EH (cell line): ENCODE measurements around the gene PYGM.

Experiments used
- DNase-seq: peaks from one replicate; pipeline ENCODE4 v3.0.0-alpha.2; 2015; ENCODE audit warnings: low read depth

The PYGM gene

DNA sequence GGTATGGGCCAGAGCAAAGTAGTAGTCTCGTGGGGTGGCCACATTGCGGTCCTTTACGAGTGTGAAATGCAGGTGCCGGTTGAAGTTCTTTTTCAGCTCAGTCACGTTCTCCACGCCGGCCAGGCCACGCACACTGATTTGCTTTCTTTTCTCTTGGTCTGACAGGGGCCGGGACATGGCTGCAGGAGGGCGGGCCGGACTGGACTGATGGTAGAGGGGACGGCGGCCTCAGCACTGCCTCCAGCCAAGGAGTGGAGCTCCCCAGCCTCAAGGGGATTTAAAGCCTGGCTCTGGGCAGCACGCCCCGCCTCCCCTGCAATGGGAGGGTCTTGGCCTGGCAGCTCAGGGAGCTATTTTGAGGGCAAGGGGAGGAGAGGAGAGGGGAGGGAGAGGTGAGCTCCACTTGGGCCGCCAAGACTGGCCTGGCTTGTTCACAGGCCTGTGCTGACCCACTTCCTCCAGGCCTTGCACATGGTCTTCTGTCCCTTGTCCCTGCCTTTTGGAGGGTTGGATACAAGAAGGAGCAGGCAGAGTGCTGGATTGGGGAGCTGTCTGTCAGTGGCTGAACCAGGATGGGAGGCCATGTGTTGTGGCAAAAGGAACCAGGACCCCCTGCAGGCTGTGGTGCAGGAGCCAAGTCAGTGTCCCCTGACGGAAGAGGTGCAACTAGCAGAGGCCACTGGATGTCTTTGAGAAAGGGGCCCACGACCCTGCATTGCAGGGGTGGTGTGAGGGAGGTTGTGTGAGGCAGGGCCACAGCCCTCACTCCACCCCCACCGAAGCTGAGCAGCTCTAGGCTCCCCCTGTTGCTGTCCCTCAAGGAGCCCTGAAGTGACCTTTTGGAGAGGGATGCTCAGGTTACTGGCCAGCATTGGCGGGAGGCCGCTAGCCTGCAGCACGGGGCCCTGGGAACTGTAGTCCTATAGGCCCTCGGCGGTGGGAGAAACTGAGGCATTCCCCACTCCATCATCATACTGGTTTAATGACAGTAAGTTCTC lies at the start of gene PYGM:
Gene PYGM, minus strand, starts transcription at position 253 of the 998 bp plus-strand sequence. Its CDS starts 76 bp downstream, at position 177.
- DNase-seq = no peak

DNA sequence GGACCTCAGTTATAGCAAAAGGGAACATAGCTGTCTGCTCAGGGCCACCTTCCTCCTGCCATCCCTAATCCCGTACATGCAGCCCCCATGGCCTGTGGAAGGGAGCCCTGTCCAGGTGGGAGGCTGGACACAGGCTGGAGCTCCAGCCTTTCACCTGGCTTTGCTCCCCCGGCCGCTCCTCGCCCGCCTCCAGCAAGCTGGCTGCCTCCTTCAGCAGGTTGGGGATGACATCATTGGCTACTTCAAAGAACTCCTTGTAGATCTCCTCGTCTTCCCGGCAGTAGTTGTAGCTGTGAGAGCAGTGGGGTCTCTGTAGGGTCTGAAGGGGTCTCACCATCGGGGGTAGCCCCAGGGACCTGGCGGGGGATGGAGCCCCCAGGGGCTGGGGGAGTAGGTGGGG lies 45.7 kb upstream of the PYGM start:
- DNase-seq = no peak

DNA sequence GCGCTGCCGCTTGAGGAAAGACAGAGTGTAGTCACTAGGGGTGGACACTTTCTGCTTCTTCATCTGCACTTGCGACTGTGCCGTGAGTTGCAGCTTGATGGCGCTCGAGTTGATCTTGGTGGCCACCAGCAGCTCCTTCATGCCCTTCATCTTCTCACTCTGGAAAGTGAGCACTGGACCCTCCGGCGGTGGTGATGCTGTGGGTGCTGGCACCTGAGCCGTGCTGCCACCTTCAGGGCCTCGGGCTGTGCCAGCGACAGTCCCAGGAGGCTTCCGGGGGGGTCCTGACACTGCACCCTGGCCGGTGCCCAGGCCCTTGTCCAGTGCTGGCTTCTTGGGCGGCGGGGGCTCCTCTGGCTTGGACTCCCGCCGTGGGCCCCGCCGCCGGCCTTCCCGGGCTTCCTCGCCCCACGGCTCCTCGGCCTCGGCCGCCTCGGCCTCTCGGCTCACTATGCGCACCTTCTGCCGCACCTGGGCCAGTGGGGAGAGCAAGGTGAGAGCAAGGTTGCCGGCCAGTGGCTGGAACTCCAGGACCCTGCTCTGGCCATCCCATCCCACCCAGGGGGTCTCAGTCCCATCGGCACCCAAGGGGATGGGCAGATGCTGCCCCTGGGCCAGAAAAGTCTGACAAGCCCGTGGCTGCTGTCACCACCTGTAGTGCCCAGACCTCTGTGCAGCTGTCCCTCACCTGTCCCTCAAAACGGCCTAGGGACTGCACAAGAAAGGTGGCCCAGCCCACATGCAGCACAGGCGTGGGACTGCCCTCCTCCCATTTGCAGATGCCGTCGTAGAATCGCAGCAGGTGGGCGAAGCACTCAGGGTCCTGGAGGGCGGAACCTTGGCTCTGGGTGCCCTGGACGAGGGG lies 44.8 kb upstream of the PYGM start:
- no peak for DNase-seq

DNA sequence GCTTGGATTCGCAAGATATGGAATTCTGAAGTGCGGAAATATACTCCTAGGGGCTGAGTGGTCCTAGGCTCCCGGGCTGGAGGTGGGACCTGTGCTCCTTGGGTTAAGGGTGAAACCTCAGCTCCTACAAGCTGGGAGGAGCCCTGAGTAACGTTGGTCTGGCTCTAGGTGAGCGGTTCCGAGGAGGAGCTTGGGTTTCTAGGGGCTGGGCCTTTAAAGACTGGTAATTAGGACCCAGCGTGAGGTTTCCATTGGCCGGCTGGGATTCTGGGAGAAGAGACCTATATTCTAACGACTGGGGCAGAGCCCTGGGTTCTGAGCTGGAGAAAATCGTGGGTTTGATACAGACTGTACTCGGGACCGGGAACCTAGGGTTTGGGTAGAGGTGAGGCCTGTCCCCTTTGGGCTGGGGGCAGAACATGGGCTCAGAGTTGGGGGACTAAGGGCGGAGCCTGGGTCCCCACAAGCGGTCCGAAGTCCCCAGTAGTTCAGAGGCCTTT lies 44.1 kb upstream of the PYGM start:
- DNase-seq = no peak

DNA sequence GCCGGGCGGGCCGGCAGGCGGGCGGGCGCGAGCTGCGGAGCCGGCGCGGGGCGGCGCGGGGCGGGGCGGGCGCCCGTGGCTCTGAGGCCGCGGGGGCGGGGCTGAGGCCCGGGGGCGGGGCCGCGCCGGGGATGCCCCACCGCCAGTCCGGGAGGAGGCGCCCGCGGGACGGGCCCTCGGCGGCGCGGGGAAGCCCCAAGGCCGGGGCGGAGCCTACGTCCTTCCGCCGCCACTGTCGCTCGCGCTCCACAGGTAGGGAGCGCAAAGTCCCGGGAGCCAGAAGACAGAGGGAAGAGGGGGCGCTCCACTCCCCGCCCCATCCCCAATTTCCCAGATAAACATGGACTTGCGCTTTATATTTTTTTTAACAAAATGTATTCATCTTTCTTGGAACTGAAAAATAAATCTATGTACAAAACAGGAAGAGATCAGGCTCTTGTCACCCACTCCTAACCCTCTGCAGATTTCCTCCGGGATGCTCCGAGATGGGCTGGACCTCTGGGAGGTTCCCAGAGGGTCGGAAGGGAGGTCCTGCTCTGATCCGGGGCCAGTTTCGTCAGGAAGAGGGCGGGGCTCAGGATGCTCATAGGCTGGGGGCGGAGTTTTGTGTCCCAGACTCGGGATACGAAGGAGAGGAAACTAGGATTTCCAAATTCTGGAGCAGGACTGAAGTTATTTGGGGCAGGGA lies 43.5 kb upstream of the PYGM start, which contains the start of gene MAP4K2:
Gene MAP4K2, minus strand, starts transcription at position 57 of the 688 bp plus-strand sequence. CDS start 65 bp downstream, outside the sequence.
- DNase-seq = peak; percentile 89

DNA sequence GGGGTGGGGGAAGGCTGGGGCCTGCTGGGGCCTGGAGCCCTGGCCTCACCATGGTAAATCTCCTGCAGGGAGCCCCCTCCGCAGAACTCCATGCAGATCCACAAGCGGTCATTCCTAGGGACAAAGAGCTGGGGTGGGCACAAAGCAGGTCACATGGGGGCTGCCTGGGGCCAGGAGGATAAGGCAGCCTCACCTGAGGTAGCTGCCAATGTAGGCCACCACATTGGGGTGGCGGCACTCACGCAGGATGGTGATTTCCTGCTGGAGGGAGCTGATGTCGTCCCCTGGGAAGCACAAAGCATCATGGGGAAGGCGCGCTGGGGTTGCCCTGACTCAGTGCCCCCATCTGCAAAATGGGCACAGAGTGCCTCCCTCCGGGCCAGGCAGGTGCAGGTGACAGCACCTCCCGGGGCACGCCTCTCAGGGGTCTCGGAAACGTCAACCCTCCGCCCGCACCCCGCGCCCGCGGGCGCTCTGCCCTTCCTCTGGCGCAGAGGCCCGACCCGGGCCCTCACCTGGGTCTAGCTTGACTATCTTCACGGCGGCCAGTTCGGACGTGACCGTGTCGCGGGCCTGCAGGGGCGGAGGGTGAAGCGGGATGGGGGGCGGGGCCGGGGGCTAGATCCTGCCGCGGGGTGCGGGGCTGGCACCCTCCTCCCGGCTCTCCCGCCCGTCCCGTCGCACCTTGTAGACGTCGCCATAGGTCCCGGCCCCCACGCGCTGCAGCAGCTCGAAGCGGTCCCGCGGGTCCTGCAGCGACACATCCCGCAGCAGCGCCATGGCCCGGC lies 42.8 kb upstream of the PYGM start:
- no peak for DNase-seq

DNA sequence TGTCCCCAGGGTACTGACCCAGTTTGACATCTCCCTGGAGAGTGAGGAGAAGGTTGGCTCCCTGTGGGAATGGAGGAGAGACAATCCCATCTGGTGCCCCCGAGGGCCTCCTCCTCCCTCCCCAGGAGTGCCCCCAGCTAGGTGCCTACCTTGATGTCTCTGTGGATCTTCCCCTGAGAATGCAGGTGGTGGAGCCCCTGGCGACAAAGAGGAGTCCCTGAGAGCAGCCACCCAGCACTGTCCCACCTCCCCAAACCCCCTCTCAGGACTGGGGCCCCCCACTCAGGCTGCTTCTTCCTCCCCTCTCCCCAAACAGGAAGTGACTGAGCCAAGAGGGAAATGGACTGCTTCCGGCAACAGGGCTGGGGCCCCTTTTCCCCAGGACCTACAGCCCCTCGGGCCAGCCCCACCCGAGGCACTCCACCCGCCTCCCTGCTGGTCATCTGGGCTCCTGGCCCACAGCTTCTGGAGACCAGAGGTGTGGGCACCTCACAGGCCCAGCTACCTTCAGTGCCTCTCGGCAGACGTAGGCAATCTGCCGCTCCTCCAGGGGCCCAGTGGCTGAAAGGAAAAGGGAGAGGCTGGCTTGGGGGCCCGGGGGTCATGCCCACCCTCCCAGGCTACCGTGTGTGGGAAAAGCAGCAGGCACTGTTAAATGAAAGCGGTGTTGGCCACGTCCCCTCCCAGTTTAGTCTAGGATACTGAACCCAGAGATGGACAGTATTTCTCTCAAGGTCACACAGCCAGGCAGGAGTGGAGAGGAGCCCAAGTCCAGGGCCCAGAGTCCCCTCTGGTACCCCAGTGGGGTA lies 42.0 kb upstream of the PYGM start:
- no peak for DNase-seq

DNA sequence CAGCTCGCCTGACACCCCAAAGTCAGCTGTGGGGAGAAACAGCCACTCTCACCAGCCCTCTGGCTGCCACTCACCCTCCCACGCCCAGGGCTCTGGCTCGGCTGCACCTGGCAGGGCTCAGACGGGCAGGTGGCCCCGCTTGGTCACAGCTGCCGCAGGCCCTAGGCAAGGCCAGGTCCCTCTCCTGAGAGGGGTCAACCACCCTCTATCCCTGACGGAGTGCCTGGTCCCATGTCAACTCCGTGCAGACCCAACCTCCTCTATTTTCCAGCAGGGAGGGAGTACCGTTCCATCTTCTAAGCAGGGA lies 41.3 kb upstream of the PYGM start:
- no peak for DNase-seq

DNA sequence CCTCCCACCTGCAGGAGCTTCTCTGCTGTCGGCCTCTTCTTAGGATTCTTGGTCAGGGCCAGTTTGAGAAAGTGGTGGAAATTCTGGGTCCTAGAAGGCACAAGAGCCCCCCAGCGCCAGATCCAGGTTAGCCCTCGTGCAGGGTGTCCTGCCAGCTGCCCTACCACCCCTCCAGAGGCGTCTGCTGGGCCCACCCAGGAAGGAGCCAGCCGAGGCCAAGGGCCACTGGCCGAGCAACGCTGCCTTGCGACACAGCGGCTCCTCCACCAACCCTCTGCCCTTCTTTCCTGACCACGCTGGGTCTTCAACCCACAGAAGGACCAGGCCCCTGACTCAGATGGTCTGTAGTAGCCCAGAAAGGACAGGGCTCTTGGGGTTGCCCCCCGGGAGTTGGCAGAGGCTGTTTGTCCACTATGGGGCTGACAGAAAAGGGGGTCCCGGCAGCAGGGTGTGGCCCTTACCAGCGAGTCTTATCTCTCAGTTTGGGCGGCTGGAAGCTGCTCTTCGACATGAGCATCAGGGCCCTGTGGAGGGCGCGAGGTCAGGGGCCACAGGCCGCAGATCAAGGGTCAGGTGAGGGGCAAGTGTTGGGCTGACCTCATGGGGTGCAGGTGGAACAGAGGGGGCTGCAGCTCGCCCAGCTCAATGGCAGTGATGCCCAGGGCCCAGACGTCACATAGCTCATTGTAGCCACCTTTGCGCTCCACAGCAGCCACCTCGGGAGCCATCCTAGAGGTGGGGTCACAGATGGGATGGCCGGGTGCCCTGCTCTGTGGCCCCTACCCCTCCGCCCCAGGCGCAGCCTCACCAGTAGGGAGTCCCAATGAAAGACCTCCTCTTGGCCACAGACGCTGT lies 40.8 kb upstream of the PYGM start:
- DNase-seq = no peak

DNA sequence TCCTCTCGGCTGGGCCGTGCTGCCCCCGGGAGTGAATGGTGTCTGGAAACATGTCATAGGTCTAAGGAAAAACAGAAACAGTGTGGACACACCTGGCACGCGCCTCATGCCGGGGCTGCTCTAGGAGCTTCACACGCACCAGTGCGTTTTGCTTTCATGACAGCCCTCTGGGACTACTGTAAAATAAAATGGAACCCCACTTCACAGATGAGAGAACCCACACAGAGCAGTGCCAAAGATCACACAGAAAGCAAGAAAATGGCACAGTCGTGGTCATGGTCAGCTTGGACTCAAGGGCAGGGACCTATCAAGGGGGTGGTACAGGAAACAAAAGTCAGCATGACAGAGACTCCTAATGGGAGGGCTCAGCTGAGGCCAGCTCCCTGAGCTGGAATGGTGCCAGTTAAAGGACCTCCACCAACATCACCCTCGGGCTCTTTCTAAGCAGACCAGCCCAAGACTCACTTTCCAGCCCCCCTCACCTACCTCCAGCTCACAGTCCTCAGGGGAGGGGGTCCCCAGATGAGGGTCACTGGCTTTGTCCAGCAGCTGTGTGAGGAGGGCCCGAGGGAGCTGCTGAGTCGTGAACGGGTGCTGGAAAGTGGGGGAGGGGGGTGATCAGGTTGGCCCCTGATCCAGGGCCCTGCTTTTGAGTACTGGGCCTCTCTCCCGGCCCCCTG lies 40.0 kb upstream of the PYGM start:
- no peak for DNase-seq

DNA sequence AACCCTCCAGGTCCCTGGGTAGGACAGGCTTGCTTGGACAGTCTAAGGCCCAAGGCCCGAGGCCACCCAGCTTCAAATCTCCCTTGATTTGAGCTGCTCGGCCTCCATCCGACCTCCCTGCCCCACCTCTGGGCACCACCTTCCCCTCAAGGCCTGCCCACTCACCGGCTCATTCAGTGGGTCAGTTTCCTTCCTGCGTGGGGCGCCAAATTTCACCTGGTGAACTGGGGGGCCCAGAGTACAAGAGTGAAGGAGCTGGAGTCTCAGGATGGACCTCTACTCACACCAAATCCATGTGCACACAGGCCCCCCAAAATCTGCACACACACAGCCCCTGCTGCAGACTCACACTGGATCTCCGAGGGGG lies 39.5 kb upstream of the PYGM start:
- DNase-seq = no peak

DNA sequence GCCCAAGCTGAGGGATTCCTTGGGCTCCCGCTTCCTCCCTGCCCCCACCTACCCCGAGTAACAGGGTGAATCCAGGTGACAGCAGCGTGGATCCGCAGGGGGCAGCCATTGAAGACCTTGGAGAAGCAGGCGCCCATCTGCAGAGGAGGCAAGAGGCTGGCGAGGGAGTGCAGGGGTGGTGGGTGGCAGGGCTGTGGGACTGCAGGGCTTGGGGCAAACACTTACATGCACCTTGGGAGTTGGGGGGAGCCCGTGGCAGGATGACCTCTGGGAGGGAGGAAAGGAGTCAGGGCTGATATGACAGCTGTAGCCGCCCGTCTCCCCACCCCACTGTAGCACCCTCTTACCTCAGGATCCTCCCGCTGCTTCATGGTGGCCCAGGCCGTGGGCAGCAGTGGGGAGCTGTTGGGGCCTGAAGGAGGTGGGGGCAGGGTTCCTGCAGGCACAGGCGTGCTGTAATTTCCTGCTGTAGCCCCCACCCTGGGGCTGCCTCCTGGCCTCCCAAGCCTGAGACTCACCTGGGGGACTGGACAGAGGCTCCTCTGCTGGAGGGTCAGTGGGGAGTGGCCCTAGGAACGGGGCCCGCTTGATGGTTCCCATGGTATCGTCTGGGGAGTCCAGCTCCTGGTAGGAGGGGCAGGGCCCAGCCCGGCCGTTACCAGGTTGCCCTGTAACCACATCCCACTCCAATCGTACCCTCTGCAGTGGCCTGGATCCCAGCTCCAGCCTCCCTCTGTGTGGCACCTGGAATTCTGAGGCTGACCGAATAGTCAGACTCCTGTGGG lies 37.2 kb upstream of the PYGM start:
- no peak for DNase-seq

DNA sequence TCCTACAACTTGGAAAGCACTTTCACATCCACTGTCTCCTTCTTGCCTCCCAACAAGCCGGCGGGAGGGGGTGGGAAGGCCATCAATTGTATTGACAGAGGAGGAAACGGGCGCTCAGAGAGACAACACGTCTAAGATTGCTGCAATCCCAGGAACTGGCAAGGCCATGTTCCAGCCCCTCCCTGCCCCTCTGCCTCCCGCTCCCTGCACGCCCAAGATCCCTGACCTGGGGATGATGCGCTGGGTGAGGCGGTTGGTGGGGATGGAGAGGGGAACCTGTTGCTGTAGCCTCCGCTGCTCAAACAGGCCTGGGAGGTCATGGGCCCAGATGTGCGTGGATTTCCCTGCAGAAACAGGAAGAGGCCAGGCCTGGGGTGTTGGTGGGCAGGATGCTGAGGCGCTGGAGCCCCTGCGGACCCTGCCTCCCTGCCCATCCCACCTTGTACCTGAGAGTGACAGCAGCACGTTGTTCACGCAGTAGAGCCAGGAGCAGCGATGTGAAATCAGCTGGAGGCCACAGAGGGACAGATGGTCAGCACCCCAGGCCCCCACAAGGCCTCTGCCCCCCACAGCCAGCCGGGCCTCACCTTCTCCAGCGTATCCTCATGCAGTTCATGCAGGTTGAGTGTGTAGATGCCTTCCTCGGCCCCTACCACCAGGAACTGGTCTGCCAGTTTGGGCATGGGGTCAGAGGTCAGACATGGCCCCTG lies 36.4 kb upstream of the PYGM start:
- DNase-seq = no peak

DNA sequence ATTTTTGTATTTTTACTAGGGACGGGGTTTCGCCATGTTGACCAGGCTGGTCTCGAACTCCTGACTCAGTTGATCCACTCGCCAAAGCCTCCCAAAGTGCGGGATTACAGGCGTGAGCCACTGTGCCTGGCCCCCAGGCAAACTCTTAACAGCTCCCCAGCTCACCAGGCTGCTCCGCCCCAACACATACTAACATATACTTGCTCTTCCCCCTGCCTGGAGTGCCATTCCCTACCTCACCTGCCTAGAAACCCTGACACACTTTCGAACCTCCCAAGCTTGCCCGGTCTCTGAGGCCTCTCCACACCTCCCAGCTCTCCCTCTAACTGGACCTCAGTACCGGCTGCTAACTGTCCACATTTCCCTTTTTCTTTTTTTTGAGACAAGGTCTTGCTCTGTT lies 34.8 kb upstream of the PYGM start:
- no peak for DNase-seq

DNA sequence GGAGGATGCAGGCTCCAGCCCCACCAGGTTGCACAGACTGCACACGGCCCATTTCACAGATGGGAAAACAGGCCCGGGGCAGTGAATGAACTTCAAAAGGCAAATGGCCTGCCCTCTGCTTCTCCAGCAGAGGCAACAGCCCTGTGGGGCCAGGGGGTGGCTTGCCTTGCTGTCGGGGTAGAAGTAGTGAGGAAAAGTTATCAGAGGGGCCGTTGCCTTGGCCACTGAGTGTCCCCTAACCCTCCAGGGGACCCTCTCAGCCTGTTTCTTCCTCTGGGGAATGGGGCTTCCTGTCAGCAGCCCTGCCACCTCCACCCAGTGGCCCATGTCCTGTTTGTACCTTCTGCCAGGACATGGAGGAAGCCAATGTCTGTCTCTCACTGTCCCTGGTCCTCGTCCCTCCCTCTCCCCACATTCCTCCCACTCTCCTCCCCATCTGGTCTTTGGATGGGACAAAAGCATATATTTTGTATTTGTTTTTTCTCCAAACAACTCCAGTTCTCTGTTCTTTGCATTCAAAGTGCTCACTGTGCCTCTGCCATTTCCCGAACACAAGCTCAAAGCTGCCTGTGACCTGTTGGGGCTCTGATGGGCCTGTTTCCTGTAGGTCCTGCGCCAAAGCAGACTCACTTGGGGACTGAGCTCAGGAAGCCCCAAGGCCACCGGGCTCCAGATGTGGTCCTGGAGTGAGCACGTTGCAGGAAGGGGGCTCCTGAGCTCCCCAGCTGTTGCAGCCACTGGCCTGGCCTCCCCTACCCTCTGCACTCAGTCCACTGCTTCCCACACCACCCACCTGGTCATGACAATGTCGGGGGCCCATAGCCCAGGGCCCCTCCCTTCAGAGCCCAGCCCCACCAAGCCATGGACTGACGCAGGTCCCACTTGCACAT lies 33.7 kb upstream of the PYGM start:
- no peak for DNase-seq

DNA sequence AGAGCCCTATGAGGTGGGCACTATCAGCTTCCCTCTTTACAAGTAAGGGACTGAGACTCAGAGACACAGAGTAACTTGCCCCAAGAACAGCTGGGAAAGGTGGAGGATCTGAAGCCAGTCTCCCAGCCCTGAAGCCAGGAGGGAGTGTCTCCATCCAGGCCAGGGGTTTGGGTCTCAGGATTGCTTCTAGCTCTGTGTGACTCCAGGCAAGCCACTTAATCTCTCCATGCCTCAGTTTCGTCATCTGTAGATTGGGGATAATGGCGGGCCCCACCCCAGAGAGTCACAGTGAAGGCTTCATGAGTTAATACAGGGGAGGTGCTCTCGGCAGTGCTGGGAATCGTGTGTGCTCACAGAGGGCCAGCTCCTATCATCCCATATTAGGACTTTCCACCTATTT lies 32.7 kb upstream of the PYGM start:
- no peak for DNase-seq
